GM12878 (cell line): ENCODE measurements around the gene PRRT1. TPM values are rescaled to one million over a fixed set of nuclear protein-coding genes. Genes with fewer than 3 reads are reported as not detected.

Experiments used
- CBX3 ChIP-seq: fragments of 200-600 bp; sonication (generic); IDR thresholded peaks from 2 replicates; pipeline ENCODE4 v1.6.1; 2016; ENCODE audit warnings: low read depth, borderline replicate concordance
- ETV6 ChIP-seq, 2 experiments: fragments of 450-650 bp in 1 of 2; IDR thresholded peaks in 1 of 2; conservative IDR thresholded peaks in 1 of 2; 2 replicates each; pipeline ENCODE4 v1.6.1; 2014; ENCODE audit warnings: antibody characterized with exemption in 1 of 2, borderline replicate concordance in 1 of 2, low read depth in 1 of 2, mild to moderate bottlenecking in 1 of 2, moderate library complexity in 1 of 2
- EZH2 ChIP-seq: IDR thresholded peaks from 2 replicates; pipeline ENCODE4 v1.6.1; 2012; ENCODE audit warnings: low read depth, mild to moderate bottlenecking, control low read depth, inconsistent platforms, low read length, borderline replicate concordance; ENCODE audit not compliant: control insufficient read depth
- GABPA ChIP-seq: IDR thresholded peaks from 2 replicates; pipeline ENCODE4 v1.6.1; 2014; ENCODE audit warnings: antibody characterized with exemption, low read depth, mild to moderate bottlenecking, inconsistent platforms
- IRF4 ChIP-seq: IDR thresholded peaks from 2 replicates; pipeline ENCODE4 v1.6.1; 2011; ENCODE audit warnings: low read depth, low read length
- JUNB ChIP-seq: IDR thresholded peaks from 2 replicates; pipeline ENCODE4 v1.6.1; 2016; ENCODE audit warnings: antibody characterized with exemption, mild to moderate bottlenecking
- KAT2A ChIP-seq: conservative IDR thresholded peaks from 2 replicates; pipeline ENCODE4 v1.6.1; 2011; ENCODE audit warnings: low read depth, low read length; ENCODE audit not compliant: control insufficient read depth
- MXI1 ChIP-seq: fragments of 150-350 bp; IDR thresholded peaks from 2 replicates; pipeline ENCODE4 v1.6.1; 2011; ENCODE audit warnings: low read depth, mild to moderate bottlenecking, inconsistent platforms, low read length, improper control_type of control experiment
- NRF1 ChIP-seq: conservative IDR thresholded peaks from 2 replicates; pipeline ENCODE4 v1.6.1; 2011; ENCODE audit warnings: mild to moderate bottlenecking, low read depth, low read length, improper control_type of control experiment
- RBBP5 ChIP-seq: fragments of 200-600 bp; sonication (generic); conservative IDR thresholded peaks from 2 replicates; pipeline ENCODE4 v1.6.1; 2016
- RFX5 ChIP-seq: IDR thresholded peaks from 2 replicates; pipeline ENCODE4 v1.6.1; 2011; ENCODE audit warnings: low read depth, low read length, improper control_type of control experiment
- SIX5 ChIP-seq: IDR thresholded peaks from 2 replicates; pipeline ENCODE4 v1.6.1; 2011; ENCODE audit warnings: mild to moderate bottlenecking, low read depth, low read length, moderate library complexity; ENCODE audit not compliant: severe bottlenecking
- SMARCA5 ChIP-seq: fragments of 450-650 bp; IDR thresholded peaks from 2 replicates; pipeline ENCODE4 v1.6.1; 2017; ENCODE audit warnings: mild to moderate bottlenecking
- TARDBP ChIP-seq: IDR thresholded peaks from 2 replicates; pipeline ENCODE4 v1.6.1; 2016; ENCODE audit warnings: borderline replicate concordance
- ZBED1 ChIP-seq: IDR thresholded peaks from 2 replicates; pipeline ENCODE4 v1.6.1; 2016; ENCODE audit warnings: borderline replicate concordance
- ZNF217 ChIP-seq: fragments of 450-650 bp; IDR thresholded peaks from 2 replicates; pipeline ENCODE4 v1.6.1; 2017; ENCODE audit warnings: antibody characterized with exemption, mild to moderate bottlenecking
- ZZZ3 ChIP-seq: IDR thresholded peaks from 2 replicates; pipeline ENCODE4 v1.6.1; 2011; ENCODE audit warnings: low read depth; ENCODE audit not compliant: control insufficient read depth, insufficient read length
- polyA plus RNA-seq, 11 experiments: library from polyadenylated mRNA; depleted of rRNA in 4 of 11; unstranded in 6 of 11; stranded (reverse) in 5 of 11; fragments of >200 nt; fragmentation: Nextera tagmentation in 4 of 11; fragmentation: Illumina TruSeq in 1 of 11; extraction: Ambion mirVana in 4 of 11; extraction: Trizol in 1 of 11; gene quantifications; 1 replicate in 1 of 11; 2 replicates in 10 of 11; pipeline versions ENCODE4 v1.2.1 to v1.2.3, GENCODE V29; 2011 to 2016; ENCODE audit warnings: inconsistent platforms in 2 of 11, missing spikeins in 2 of 11, low read depth in 1 of 11
- total RNA-seq, 4 experiments: library from RNA; depleted of rRNA in 3 of 4; stranded (reverse); fragments of >200 nt in 3 of 4; fragmentation: Illumina TruSeq in 1 of 4; extraction: Trizol in 1 of 4; gene quantifications; 2 replicates each; pipeline versions ENCODE4 v1.2.1 to v1.2.3, GENCODE V29; 2013 to 2021
- TF ChIP-seq, protein P1 (sequence below): IDR thresholded peaks from 2 replicates; pipeline ENCODE4 v1.6.1; 2012; ENCODE audit warnings: low read length, inconsistent platforms
- TF ChIP-seq, protein P2 (sequence below): IDR thresholded peaks from 2 replicates; pipeline ENCODE4 v1.6.1; 2011; ENCODE audit warnings: borderline replicate concordance, low read depth, mild to moderate bottlenecking, moderate library complexity, low read length; ENCODE audit not compliant: insufficient read depth, poor library complexity, severe bottlenecking
- TF ChIP-seq, protein P3 (sequence below): IDR thresholded peaks from 2 replicates; pipeline ENCODE4 v1.6.1; 2012; ENCODE audit warnings: low read depth, low read length, improper control_type of control experiment
- TF ChIP-seq, protein P4 (sequence below): IDR thresholded peaks from 2 replicates; pipeline ENCODE4 v1.6.1; 2012; ENCODE audit warnings: low read depth, low read length, improper control_type of control experiment
- TF ChIP-seq, protein P5 (sequence below): IDR thresholded peaks from 2 replicates; pipeline ENCODE4 v1.6.1; 2012; ENCODE audit warnings: low read depth, low read length, improper control_type of control experiment

The PRRT1 gene
- total and polyA plus RNA-seq, 10 of the 15 experiments (the other 5 are each of a cell fraction or from before 2014, with no cell fraction given): 0.04 to 0.15 (median 0.10) TPM; not detected in 6

DNA sequence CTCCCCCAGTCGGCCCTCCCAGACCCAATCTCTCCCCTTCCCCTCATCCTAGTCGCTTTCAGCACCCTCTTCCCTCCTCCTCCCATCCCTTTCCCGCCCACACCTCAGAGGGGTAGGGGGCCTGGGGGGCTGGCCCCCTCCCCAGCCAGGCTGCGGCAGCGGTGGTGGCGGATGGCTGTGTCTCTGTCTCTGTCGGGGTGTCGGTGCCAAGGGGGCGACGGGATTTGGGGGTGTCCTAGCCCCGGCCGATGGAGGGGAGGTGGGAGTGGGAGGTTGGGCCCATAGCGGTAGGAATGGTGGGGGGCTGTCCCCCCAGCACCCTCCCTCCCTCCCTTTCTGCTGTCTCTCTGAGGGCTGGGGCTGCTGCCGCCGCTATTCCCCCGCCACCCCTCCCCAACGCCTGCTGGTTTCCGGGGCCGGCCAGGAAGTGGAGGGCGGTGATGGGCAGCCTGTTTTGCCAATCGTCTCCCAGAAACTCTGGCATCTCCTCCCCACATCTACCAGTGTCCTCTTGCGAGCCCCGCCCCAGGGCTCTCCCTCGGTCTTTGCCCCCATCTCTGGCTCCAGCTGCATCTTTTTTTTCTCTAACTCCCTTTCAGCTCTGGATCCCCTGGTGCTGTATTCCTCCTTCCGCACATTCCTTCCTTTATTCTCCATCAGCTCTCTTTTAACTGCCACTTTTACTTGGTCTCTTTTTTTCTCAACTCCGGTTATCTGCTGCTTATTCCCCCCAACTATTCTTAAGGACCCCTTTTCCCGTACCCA lies 24.2 kb upstream of the PRRT1 start, which contains the start of gene AGPAT1 (continued):
- TF ChIP-seq TARDBP (no peak), NRF1 (no peak), RFX5 (no peak), SIX5 (no peak), SMARCA5 (no peak), JUNB (no peak), MXI1 (no peak), GABPA (peak; percentile 92), ZZZ3 (no peak), EZH2 (no peak), IRF4 (no peak), ZBED1 (0 out of 2 replicates have a peak, but pooled peaks have one; percentile 41), KAT2A (no peak), RBBP5 (no peak), ZNF217 (no peak), CBX3 (no peak), ETV6 (conservative IDR thresholded peaks at IDR 0.05 in 1 of 2, IDR thresholded peaks at IDR 0.05 in 1 of 2; ENCODE audit: borderline replicate concordance in 1 of 2, low read depth in 1 of 2) (no peak)
- TF ChIP-seq, protein P1, sequence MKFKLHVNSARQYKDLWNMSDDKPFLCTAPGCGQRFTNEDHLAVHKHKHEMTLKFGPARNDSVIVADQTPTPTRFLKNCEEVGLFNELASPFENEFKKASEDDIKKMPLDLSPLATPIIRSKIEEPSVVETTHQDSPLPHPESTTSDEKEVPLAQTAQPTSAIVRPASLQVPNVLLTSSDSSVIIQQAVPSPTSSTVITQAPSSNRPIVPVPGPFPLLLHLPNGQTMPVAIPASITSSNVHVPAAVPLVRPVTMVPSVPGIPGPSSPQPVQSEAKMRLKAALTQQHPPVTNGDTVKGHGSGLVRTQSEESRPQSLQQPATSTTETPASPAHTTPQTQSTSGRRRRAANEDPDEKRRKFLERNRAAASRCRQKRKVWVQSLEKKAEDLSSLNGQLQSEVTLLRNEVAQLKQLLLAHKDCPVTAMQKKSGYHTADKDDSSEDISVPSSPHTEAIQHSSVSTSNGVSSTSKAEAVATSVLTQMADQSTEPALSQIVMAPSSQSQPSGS: no peak
- TF ChIP-seq, protein P2, sequence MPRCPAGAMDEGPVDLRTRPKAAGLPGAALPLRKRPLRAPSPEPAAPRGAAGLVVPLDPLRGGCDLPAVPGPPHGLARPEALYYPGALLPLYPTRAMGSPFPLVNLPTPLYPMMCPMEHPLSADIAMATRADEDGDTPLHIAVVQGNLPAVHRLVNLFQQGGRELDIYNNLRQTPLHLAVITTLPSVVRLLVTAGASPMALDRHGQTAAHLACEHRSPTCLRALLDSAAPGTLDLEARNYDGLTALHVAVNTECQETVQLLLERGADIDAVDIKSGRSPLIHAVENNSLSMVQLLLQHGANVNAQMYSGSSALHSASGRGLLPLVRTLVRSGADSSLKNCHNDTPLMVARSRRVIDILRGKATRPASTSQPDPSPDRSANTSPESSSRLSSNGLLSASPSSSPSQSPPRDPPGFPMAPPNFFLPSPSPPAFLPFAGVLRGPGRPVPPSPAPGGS: no peak
- TF ChIP-seq, protein P3, sequence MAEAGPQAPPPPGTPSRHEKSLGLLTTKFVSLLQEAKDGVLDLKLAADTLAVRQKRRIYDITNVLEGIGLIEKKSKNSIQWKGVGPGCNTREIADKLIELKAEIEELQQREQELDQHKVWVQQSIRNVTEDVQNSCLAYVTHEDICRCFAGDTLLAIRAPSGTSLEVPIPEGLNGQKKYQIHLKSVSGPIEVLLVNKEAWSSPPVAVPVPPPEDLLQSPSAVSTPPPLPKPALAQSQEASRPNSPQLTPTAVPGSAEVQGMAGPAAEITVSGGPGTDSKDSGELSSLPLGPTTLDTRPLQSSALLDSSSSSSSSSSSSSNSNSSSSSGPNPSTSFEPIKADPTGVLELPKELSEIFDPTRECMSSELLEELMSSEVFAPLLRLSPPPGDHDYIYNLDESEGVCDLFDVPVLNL: no peak
- TF ChIP-seq, protein P4, sequence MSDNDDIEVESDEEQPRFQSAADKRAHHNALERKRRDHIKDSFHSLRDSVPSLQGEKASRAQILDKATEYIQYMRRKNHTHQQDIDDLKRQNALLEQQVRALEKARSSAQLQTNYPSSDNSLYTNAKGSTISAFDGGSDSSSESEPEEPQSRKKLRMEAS: no peak
- TF ChIP-seq, protein P5, sequence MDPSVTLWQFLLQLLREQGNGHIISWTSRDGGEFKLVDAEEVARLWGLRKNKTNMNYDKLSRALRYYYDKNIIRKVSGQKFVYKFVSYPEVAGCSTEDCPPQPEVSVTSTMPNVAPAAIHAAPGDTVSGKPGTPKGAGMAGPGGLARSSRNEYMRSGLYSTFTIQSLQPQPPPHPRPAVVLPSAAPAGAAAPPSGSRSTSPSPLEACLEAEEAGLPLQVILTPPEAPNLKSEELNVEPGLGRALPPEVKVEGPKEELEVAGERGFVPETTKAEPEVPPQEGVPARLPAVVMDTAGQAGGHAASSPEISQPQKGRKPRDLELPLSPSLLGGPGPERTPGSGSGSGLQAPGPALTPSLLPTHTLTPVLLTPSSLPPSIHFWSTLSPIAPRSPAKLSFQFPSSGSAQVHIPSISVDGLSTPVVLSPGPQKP: 0 out of 2 replicates have a peak, but pooled peaks have one; percentile 35
